ENCODE results near the gene STUM.
A peak's percentile ranks its signal among the peaks of the same experiment; 100 is the strongest.

STUM gene

GRCh38 chr1:226639631-226640061 is 91.1 kb downstream of the STUM start:
- no peak for DNase-seq (ENCODE audit: low read depth in 2 of 2)

- no peak for DNase-seq (ENCODE audit: low read depth in 2 of 2)
Observed at GRCh38 chr1:226640321-226641136, 92.0 kb downstream of the STUM start.

GRCh38 chr1:226641671-226642231 is 93.2 kb downstream of the STUM start:
- no peak for DNase-seq (ENCODE audit: low read depth in 2 of 2)

- no peak for DNase-seq (ENCODE audit: low read depth in 2 of 2)
Observed at GRCh38 chr1:226642421-226642820, 93.9 kb downstream of the STUM start.

- DNase-seq (ENCODE audit: low read depth in 2 of 2): peak; percentile 43 to 60
Observed at GRCh38 chr1:226643177-226643576, 94.6 kb downstream of the STUM start.

- no peak for DNase-seq (ENCODE audit: low read depth in 2 of 2)
Observed at GRCh38 chr1:226643611-226644540, 95.3 kb downstream of the STUM start.

- no peak for DNase-seq (ENCODE audit: low read depth in 2 of 2)
Observed at GRCh38 chr1:226644541-226645176, 96.1 kb downstream of the STUM start.

- DNase-seq (ENCODE audit: low read depth in 2 of 2): no peak
Observed at GRCh38 chr1:226645279-226645976, 96.9 kb downstream of the STUM start.

GRCh38 chr1:226646026-226646869 is 97.7 kb downstream of the STUM start:
- no peak for DNase-seq (ENCODE audit: low read depth in 2 of 2)

GRCh38 chr1:226646870-226647449 is 98.4 kb downstream of the STUM start:
- no peak for DNase-seq (ENCODE audit: low read depth in 2 of 2)

GRCh38 chr1:226647719-226648118 is 99.2 kb downstream of the STUM start:
- no peak for DNase-seq (ENCODE audit: low read depth in 2 of 2)

GRCh38 chr1:226648421-226648820 is 99.9 kb downstream of the STUM start:
- DNase-seq (ENCODE audit: low read depth in 2 of 2): no peak

GRCh38 chr1:226649244-226649643 is 100.7 kb downstream of the STUM start:
- no peak for DNase-seq (ENCODE audit: low read depth in 2 of 2)

GRCh38 chr1:226649780-226650179 is 101.2 kb downstream of the STUM start:
- no peak for DNase-seq (ENCODE audit: low read depth in 2 of 2)

GRCh38 chr1:226650236-226650841 is 101.8 kb downstream of the STUM start:
- no peak for DNase-seq (ENCODE audit: low read depth in 2 of 2)

GRCh38 chr1:226651041-226651731 is 102.6 kb downstream of the STUM start:
- DNase-seq (ENCODE audit: low read depth in 2 of 2): no peak

GRCh38 chr1:226651732-226652105 is 103.2 kb downstream of the STUM start:
- no peak for DNase-seq (ENCODE audit: low read depth in 2 of 2)

GRCh38 chr1:226652613-226653012 is 104.0 kb downstream of the STUM start:
- no peak for DNase-seq (ENCODE audit: low read depth in 2 of 2)
